ENCODE measurements around the gene C2CD2.

The C2CD2 gene

GRCh38 chr21:41891132-41891531 is 62.7 kb downstream of the C2CD2 start:
- H3K36me3 ChIP-seq (ENCODE audit: control insufficient read depth, insufficient read depth, low read length) = no peaks in the 10 kb centered on the region
- no peaks in the 10 kb centered on the region for H3K27me3 ChIP-seq (replicated peaks; ENCODE audit: control insufficient read depth, insufficient read depth, low read length, poor library complexity, severe bottlenecking)
- H3K4me3 ChIP-seq (ENCODE audit: insufficient read depth, low read depth, low read length, poor library complexity, severe bottlenecking) = no peak overlapping the region
- DNase-seq = no peak
- no peaks in the 10 kb centered on the region for H3K9me3 ChIP-seq (ENCODE audit: control insufficient read depth, low read length)
- no peak overlapping the region for H3K27ac ChIP-seq (ENCODE audit: insufficient read depth, low read length, poor library complexity, severe bottlenecking)
- H3K4me1 ChIP-seq (ENCODE audit: control insufficient read depth, insufficient read depth, low read length, poor library complexity, severe bottlenecking) = no peaks in the 10 kb centered on the region

DNA sequence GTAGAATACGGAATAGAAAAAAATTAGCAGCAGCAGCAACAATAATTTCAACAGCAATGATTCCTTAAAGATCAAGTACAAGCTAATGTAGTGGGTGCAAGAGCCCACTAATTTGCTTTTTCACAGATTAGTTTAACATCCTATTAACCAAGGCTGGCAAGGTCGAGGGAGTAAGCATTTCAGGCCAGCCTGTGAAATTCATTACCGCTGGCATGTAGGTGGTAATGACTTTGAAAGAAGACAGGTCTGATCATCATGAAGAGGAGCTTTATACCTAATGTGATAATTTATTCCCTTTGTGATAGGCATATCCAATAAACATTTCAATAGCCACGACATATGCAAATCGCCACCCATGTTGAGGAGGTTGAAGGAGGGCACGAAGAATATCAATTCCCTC is 63.5 kb downstream of the C2CD2 start:
- Histone ChIP-seq H3K27ac (ENCODE audit: insufficient read depth, low read length, poor library complexity, severe bottlenecking) (no peak overlapping the region), H3K9me3 (ENCODE audit: control insufficient read depth, low read length) (no peaks in the 10 kb centered on the region), H3K4me3 (ENCODE audit: insufficient read depth, low read depth, low read length, poor library complexity, severe bottlenecking) (no peak overlapping the region), H3K36me3 (ENCODE audit: control insufficient read depth, insufficient read depth, low read length) (no peaks in the 10 kb centered on the region), H3K27me3 (replicated peaks; ENCODE audit: control insufficient read depth, insufficient read depth, low read length, poor library complexity, severe bottlenecking) (no peaks in the 10 kb centered on the region), H3K4me1 (ENCODE audit: control insufficient read depth, insufficient read depth, low read length, poor library complexity, severe bottlenecking) (no peaks in the 10 kb centered on the region)
- no peak for DNase-seq

DNA sequence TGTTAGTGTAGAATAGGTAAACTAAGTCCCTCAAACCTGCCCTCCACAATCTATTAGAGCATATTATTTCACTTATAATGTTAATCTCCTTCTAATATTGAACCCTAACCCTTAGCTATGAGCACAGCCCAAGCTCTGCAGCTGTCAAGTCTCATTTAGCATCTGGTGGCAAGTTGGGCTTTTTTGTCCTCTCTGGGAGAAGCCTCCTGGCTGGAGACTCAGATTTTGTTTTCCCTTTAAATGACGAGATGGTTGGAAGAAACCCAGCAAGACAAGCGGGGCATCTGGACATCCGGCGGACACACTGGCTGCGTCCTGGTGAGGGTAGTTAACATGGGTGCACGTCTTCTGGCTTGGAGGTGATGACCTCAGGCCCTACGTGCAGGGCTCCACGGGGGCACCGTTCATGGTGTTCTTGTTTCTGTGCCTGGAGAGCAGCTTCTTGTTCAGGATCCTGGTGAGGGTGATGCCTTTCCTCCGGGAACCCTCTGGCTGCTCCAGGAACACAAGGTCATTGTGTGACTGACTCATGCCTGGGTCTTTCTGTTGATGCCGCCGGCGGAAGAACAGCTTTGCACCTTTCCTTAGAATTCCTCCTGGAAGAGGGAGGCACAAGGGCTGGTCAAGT is 65.0 kb downstream of the C2CD2 start:
- no peak overlapping the region for H3K4me3 ChIP-seq (ENCODE audit: insufficient read depth, low read depth, low read length, poor library complexity, severe bottlenecking)

DNA sequence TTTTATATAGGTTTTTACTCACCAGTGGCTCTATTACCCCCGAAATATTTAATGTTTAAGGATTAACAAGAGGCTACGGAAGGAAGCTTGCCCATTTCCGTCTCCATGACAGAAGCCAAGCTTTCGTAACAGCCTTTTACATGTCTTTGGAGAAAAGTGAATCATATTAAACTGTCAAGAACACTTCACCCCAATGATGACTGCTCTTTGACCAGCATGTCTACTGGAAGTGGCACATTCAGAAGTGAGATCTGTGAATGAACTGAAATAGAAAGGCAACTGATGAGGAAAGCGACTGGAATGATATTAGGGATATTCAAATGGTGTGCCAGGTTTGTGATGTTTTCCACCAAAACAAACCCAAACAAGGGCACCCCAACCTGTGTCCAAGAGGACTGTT is 66.2 kb downstream of the C2CD2 start:
- Histone ChIP-seq H3K4me3 (ENCODE audit: insufficient read depth, low read depth, low read length, poor library complexity, severe bottlenecking) (no peak overlapping the region), H3K27me3 (replicated peaks; ENCODE audit: control insufficient read depth, insufficient read depth, low read length, poor library complexity, severe bottlenecking) (no peaks in the 10 kb centered on the region), H3K9me3 (ENCODE audit: control insufficient read depth, low read length) (no peaks in the 10 kb centered on the region), H3K4me1 (ENCODE audit: control insufficient read depth, insufficient read depth, low read length, poor library complexity, severe bottlenecking) (no peaks in the 10 kb centered on the region), H3K27ac (ENCODE audit: insufficient read depth, low read length, poor library complexity, severe bottlenecking) (no peak overlapping the region), H3K36me3 (ENCODE audit: control insufficient read depth, insufficient read depth, low read length) (no peaks in the 10 kb centered on the region)
- no peak for DNase-seq

More for the DNA sequence above, 65.0 kb downstream of the C2CD2 start:
- H3K27me3 ChIP-seq (replicated peaks; ENCODE audit: control insufficient read depth, insufficient read depth, low read length, poor library complexity, severe bottlenecking) = no peaks in the 10 kb centered on the region
- no peaks in the 10 kb centered on the region for H3K4me1 ChIP-seq (ENCODE audit: control insufficient read depth, insufficient read depth, low read length, poor library complexity, severe bottlenecking)
- H3K27ac ChIP-seq (ENCODE audit: insufficient read depth, low read length, poor library complexity, severe bottlenecking) = no peak overlapping the region
- DNase-seq = no peak
- no peaks in the 10 kb centered on the region for H3K9me3 ChIP-seq (ENCODE audit: control insufficient read depth, low read length)
- H3K36me3 ChIP-seq (ENCODE audit: control insufficient read depth, insufficient read depth, low read length) = no peaks in the 10 kb centered on the region

DNA sequence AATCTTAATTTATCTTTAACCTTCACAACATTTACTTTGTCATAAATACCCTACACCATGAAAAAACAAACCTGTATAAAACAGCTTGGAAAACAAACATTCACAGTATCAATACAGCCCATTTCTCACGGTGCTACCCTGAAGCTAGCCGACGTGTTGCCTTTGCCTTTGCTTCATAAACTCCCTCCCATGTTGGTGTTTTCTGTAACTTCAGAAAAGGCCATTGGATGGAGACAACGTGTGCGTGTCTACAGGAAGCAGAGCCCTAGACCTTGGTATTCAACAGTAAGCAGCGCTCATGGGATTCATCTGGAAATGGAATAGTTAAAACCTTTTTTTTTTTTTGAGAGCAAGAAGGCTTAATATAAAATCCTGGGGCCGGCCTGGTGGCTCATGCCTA is 67.5 kb downstream of the C2CD2 start:
- Histone ChIP-seq H3K4me3 (ENCODE audit: insufficient read depth, low read depth, low read length, poor library complexity, severe bottlenecking) (no peak overlapping the region), H3K36me3 (ENCODE audit: control insufficient read depth, insufficient read depth, low read length) (no peaks in the 10 kb centered on the region), H3K9me3 (ENCODE audit: control insufficient read depth, low read length) (no peaks in the 10 kb centered on the region), H3K4me1 (ENCODE audit: control insufficient read depth, insufficient read depth, low read length, poor library complexity, severe bottlenecking) (no peaks in the 10 kb centered on the region), H3K27ac (ENCODE audit: insufficient read depth, low read length, poor library complexity, severe bottlenecking) (no peak overlapping the region), H3K27me3 (replicated peaks; ENCODE audit: control insufficient read depth, insufficient read depth, low read length, poor library complexity, severe bottlenecking) (no peaks in the 10 kb centered on the region)
- no peak for DNase-seq

GRCh38 chr21:41885341-41886024 is 68.3 kb downstream of the C2CD2 start:
- DNase-seq = no peak
- Histone ChIP-seq H3K36me3 (ENCODE audit: control insufficient read depth, insufficient read depth, low read length) (no peaks in the 10 kb centered on the region), H3K27me3 (replicated peaks; ENCODE audit: control insufficient read depth, insufficient read depth, low read length, poor library complexity, severe bottlenecking) (no peaks in the 10 kb centered on the region), H3K9me3 (ENCODE audit: control insufficient read depth, low read length) (no peaks in the 10 kb centered on the region), H3K4me3 (ENCODE audit: insufficient read depth, low read depth, low read length, poor library complexity, severe bottlenecking) (no peak overlapping the region), H3K4me1 (ENCODE audit: control insufficient read depth, insufficient read depth, low read length, poor library complexity, severe bottlenecking) (no peaks in the 10 kb centered on the region), H3K27ac (ENCODE audit: insufficient read depth, low read length, poor library complexity, severe bottlenecking) (no peak overlapping the region)

DNA sequence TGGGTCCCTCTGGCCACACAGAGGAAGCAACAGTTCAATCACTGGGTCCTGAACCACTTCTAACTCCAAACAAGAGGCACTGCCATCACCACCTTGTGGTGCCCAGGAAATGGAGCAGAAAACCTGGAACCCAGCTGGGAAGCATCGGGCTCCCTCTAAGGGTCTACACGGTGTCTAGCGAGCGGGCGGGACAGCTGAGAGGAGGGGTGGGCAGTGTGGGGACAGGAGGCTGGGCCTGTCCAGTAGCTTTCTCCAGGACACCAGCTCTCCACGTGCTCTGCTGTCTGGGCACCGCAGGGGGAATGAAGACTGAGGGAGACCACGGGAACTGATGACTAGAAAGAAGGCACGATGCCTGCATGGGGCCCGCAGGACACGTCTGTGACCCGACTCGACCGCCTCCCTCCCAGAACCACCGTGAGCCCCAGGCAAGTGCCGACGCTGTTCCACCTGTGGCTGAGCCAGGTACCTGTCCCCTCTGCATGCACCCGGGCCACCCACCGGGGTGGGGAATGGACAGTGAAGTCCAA is 69.3 kb downstream of the C2CD2 start:
- no peak for DNase-seq
- H3K4me1 ChIP-seq (ENCODE audit: control insufficient read depth, insufficient read depth, low read length, poor library complexity, severe bottlenecking) = peaks cover 4% of the 10 kb centered on the region
- H3K36me3 ChIP-seq (ENCODE audit: control insufficient read depth, insufficient read depth, low read length) = no peaks in the 10 kb centered on the region
- no peaks in the 10 kb centered on the region for H3K27me3 ChIP-seq (replicated peaks; ENCODE audit: control insufficient read depth, insufficient read depth, low read length, poor library complexity, severe bottlenecking)
- no peaks in the 10 kb centered on the region for H3K9me3 ChIP-seq (ENCODE audit: control insufficient read depth, low read length)
- H3K27ac ChIP-seq (ENCODE audit: insufficient read depth, low read length, poor library complexity, severe bottlenecking) = no peak overlapping the region
- H3K4me3 ChIP-seq (ENCODE audit: insufficient read depth, low read depth, low read length, poor library complexity, severe bottlenecking) = no peak overlapping the region

GRCh38 chr21:41883582-41883981 is 70.2 kb downstream of the C2CD2 start:
- no peaks in the 10 kb centered on the region for H3K36me3 ChIP-seq (ENCODE audit: control insufficient read depth, insufficient read depth, low read length)
- H3K27me3 ChIP-seq (replicated peaks; ENCODE audit: control insufficient read depth, insufficient read depth, low read length, poor library complexity, severe bottlenecking) = no peaks in the 10 kb centered on the region
- H3K4me1 ChIP-seq (ENCODE audit: control insufficient read depth, insufficient read depth, low read length, poor library complexity, severe bottlenecking) = peaks cover 7% of the 10 kb centered on the region
- DNase-seq = no peak
- no peak overlapping the region for H3K27ac ChIP-seq (ENCODE audit: insufficient read depth, low read length, poor library complexity, severe bottlenecking)
- H3K9me3 ChIP-seq (ENCODE audit: control insufficient read depth, low read length) = no peaks in the 10 kb centered on the region
- no peak overlapping the region for H3K4me3 ChIP-seq (ENCODE audit: insufficient read depth, low read depth, low read length, poor library complexity, severe bottlenecking)

DNA sequence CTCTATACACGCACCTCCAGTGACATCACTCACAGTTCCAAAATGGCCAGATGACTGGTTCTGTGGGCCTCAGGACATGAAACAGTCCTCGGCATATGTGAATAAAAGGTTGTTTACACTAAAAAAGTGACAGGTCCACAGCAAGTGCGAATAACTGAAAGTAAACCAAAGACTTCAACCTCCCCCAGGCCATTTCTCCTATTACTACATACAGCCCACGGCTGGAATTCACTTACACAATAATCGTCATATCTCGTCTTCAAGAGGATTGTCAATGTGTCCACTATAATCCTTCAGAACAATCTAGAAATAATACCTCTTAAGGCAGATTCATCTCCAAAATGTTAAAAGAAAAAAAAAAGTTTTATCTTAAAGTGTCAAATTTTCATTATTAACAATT is 72.8 kb downstream of the C2CD2 start:
- Histone ChIP-seq H3K36me3 (ENCODE audit: control insufficient read depth, insufficient read depth, low read length) (no peaks in the 10 kb centered on the region), H3K4me1 (ENCODE audit: control insufficient read depth, insufficient read depth, low read length, poor library complexity, severe bottlenecking) (peaks cover 7% of the 10 kb centered on the region), H3K27me3 (replicated peaks; ENCODE audit: control insufficient read depth, insufficient read depth, low read length, poor library complexity, severe bottlenecking) (no peaks in the 10 kb centered on the region), H3K27ac (ENCODE audit: insufficient read depth, low read length, poor library complexity, severe bottlenecking) (no peak overlapping the region), H3K9me3 (ENCODE audit: control insufficient read depth, low read length) (no peaks in the 10 kb centered on the region), H3K4me3 (ENCODE audit: insufficient read depth, low read depth, low read length, poor library complexity, severe bottlenecking) (no peak overlapping the region)
- no peak for DNase-seq

GRCh38 chr21:41880153-41880552 is 73.7 kb downstream of the C2CD2 start:
- peaks cover 7% of the 10 kb centered on the region for H3K4me1 ChIP-seq (ENCODE audit: control insufficient read depth, insufficient read depth, low read length, poor library complexity, severe bottlenecking)
- DNase-seq = no peak
- H3K27me3 ChIP-seq (replicated peaks; ENCODE audit: control insufficient read depth, insufficient read depth, low read length, poor library complexity, severe bottlenecking) = no peaks in the 10 kb centered on the region
- H3K9me3 ChIP-seq (ENCODE audit: control insufficient read depth, low read length) = no peaks in the 10 kb centered on the region
- no peaks in the 10 kb centered on the region for H3K36me3 ChIP-seq (ENCODE audit: control insufficient read depth, insufficient read depth, low read length)
- no peak overlapping the region for H3K27ac ChIP-seq (ENCODE audit: insufficient read depth, low read length, poor library complexity, severe bottlenecking)
- H3K4me3 ChIP-seq (ENCODE audit: insufficient read depth, low read depth, low read length, poor library complexity, severe bottlenecking) = no peak overlapping the region

All from effector memory CD4-positive, alpha-beta T cell (primary cell).